BE2C (cell line): ENCODE data around the gene ADAM8.

Experiments
- DNase-seq: peaks from one replicate; pipeline ENCODE4 v3.0.0-alpha.2; 2020
- H3K27me3 ChIP-seq: fragments of 250-450 bp; sonication (Bioruptor Pico); 2 replicates; pipeline ENCODE4 v1.5.1; 2020; ENCODE audit warnings: mild to moderate bottlenecking
- H3K36me3 ChIP-seq: fragments of 250-450 bp; sonication (Bioruptor Pico); 2 replicates; pipeline ENCODE4 v1.5.1; 2020; ENCODE audit warnings: mild to moderate bottlenecking
- H3K4me1 ChIP-seq: fragments of 250-450 bp; sonication (Bioruptor Pico); 2 replicates; pipeline ENCODE4 v1.5.1; 2020
- H3K4me3 ChIP-seq: 2 replicates; pipeline ENCODE4 v1.5.1; 2011; ENCODE audit warnings: low read depth, low read length
- H3K9me3 ChIP-seq: fragments of 250-450 bp; sonication (Bioruptor Pico); 2 replicates; pipeline ENCODE4 v1.5.1; 2020
- CTCF ChIP-seq: IDR thresholded peaks from 2 replicates; pipeline ENCODE4 v1.5.1; 2012; ENCODE audit warnings: mild to moderate bottlenecking, low read depth, low read length

ADAM8 gene

GRCh38 chr10:133281084-133281483 lies 4.4 kb upstream of the ADAM8 start:
- no peak for DNase-seq
- H3K36me3 ChIP-seq = peaks cover 18% of the 10 kb centered on the region

GRCh38 chr10:133280391-133281059 lies 3.9 kb upstream of the ADAM8 start:
- no peak for TF ChIP-seq CTCF
- peaks cover 3% of the 10 kb centered on the region; the same call in 1 of the 2 replicates for H3K4me1 ChIP-seq

More at GRCh38 chr10:133281084-133281483, 4.4 kb upstream of the ADAM8 start:
- Histone ChIP-seq H3K9me3 (no peaks in the 10 kb centered on the region), H3K4me3 (no peak overlapping the region), H3K27me3 (peaks cover 4% of the 10 kb centered on the region), H3K4me1 (peaks cover 3% of the 10 kb centered on the region; the same call in 1 of the 2 replicates)
- TF ChIP-seq CTCF = no peak

DNA sequence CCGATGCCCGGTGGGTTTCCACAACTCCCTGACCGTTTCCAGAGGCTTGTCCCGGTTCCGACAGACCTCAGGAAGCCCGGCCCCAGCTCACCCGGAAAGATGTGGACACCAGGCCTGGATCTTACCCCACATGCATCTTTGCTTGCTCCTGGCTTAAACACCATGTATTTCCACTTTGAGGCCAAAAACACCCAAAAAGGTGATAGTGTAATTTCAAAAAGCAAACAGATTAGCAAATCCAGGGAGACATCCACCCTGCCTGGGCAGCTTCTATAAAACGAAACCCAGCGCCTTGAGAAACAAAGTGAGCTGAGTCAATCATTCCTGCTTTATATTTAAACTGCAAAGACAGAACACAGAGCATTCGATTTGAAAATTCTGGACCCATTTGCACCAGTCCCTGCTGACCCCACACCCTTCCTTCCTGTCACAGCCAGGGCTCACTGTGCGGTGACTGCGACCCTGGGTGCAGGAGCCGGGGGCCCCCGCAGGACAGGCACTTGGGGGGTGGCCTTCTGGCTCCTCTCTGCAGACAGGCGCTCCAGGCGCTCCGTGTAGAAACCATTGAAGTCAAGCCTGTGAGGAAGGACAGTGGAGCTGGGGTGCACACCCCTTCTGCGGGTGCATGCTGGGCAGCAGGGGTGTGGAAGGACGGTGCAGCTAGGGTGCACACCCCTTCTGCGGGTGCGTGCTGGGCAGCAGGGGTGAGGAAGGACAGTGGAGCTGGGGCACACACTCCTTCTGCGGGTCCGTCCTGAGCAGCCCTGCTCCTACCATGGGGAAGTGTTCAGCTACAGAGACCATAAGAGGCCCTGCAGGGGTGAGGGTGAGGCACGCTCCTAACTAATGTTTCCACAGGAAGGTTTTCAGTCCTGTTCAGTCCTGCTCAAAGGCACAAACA lies 2.9 kb upstream of the ADAM8 start:
- no peak for TF ChIP-seq CTCF
- peaks cover 9% of the 10 kb centered on the region for H3K36me3 ChIP-seq
- peaks cover 3% of the 10 kb centered on the region; the same call in 1 of the 2 replicates for H3K4me1 ChIP-seq
- H3K9me3 ChIP-seq = no peaks in the 10 kb centered on the region
- no peak overlapping the region for H3K4me3 ChIP-seq
- DNase-seq = no peak
- H3K27me3 ChIP-seq = peaks cover 18% of the 10 kb centered on the region

More at GRCh38 chr10:133280391-133281059, 3.9 kb upstream of the ADAM8 start:
- no peak for DNase-seq
- no peaks in the 10 kb centered on the region for H3K9me3 ChIP-seq
- H3K4me3 ChIP-seq = no peak overlapping the region
- peaks cover 10% of the 10 kb centered on the region for H3K27me3 ChIP-seq
- H3K36me3 ChIP-seq = peaks cover 18% of the 10 kb centered on the region

- no peak overlapping the region for H3K4me3 ChIP-seq
- H3K9me3 ChIP-seq = no peaks in the 10 kb centered on the region
- H3K36me3 ChIP-seq = peaks cover 3% of the 10 kb centered on the region
- TF ChIP-seq CTCF = no peak
- peaks cover 18% of the 10 kb centered on the region for H3K27me3 ChIP-seq
- peaks cover 3% of the 10 kb centered on the region; the same call in 1 of the 2 replicates for H3K4me1 ChIP-seq
- DNase-seq = peak; percentile 55
Measured at GRCh38 chr10:133278577-133279265, 2.1 kb upstream of the ADAM8 start.

DNA sequence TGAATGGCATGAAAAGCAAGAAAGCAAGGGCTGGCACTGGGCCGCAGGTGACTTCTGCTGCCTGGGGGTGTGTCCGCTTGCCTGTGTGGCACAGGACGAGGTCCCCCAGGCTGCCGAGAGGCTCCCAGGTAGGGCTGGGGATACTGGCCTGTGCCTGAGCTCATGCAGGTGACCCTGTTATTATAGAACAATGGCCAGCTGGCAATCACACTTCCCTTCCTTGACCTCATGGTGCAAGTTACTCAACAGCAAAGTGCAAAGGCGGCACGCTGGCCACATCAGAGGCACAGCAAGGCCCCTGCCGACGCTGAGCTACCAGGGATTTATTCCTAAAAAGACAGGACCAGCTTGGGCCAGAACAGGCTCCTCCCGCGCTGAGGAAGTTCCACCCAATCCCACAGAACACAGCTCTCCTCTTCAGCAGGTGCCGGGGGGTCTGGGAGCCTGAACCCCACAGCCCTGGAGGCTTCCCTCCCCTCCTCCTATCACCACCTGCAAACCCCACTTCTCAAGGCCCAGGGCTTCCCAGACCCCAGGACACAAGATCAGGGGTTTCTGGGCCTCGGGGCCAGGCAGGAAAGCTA lies 1.4 kb upstream of the ADAM8 start:
- TF ChIP-seq CTCF = no peak
- no peak overlapping the region for H3K4me3 ChIP-seq
- DNase-seq = no peak
- peaks cover 18% of the 10 kb centered on the region for H3K27me3 ChIP-seq
- H3K36me3 ChIP-seq = peaks cover 3% of the 10 kb centered on the region
- H3K9me3 ChIP-seq = no peaks in the 10 kb centered on the region
- peaks cover 3% of the 10 kb centered on the region; the same call in 1 of the 2 replicates for H3K4me1 ChIP-seq
